ENCODE data around the gene PRSS53.
"Not testable (repeated sequence)": the region's sequence is repeated elsewhere in the genome, so short reads cannot be mapped to it uniquely, and the experiment has no call there.

PRSS53 gene

DNA sequence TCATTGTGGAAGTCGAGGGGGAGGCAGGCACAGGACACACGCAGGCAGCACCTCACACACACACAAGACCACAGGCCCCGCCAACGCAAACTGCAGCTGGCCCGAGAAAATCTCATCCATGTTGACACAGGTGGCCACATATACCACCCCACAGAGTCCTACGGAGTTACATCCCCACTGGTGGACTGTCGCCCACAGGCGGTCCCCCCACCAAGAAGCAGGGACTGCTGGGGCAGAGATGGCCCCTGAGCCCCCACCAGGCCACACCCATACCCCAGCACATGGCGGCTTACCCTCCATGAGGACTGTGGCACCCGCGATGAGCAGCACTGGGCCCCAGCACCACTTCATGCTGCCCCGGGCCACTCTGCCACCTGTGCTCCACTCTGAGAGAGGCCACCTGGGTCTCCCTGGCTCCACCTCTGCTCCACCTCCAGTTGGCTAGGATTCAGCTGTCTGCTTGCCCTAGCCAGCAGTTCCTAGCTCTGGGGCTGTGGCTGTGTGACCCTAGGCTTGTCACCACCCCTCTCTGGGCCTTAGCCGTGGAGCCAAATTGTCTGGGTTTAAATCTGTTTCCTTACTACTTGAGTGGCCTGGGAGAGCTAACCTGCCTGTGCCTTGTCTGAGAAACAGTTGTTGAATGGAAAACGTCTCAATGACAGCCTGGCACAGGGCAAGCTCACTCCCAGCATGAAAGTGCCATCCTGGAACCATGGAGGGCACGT, at the start of gene PRSS53:
Gene PRSS53 (minus strand): TSS at position 485 of the 725 bp plus-strand sequence. CDS start 134 bp downstream, at position 351.
- no peak for DNase-seq (ENCODE audit: low read depth)

GRCh38 chr16:31136822-31137499, 48.2 kb upstream of the PRSS53 start:
- DNase-seq (ENCODE audit: low read depth), result not testable (repeated sequence)

GRCh38 chr16:31136287-31136662, 47.5 kb upstream of the PRSS53 start:
- DNase-seq (ENCODE audit: low read depth), result no peak

GRCh38 chr16:31135535-31136286, 47.0 kb upstream of the PRSS53 start, which contains the start of gene PRSS8:
Gene PRSS8 (minus strand): TSS chr16:31135727. CDS start chr16:31135498, 229 bp downstream.
- no peak for DNase-seq (ENCODE audit: low read depth)

DNA sequence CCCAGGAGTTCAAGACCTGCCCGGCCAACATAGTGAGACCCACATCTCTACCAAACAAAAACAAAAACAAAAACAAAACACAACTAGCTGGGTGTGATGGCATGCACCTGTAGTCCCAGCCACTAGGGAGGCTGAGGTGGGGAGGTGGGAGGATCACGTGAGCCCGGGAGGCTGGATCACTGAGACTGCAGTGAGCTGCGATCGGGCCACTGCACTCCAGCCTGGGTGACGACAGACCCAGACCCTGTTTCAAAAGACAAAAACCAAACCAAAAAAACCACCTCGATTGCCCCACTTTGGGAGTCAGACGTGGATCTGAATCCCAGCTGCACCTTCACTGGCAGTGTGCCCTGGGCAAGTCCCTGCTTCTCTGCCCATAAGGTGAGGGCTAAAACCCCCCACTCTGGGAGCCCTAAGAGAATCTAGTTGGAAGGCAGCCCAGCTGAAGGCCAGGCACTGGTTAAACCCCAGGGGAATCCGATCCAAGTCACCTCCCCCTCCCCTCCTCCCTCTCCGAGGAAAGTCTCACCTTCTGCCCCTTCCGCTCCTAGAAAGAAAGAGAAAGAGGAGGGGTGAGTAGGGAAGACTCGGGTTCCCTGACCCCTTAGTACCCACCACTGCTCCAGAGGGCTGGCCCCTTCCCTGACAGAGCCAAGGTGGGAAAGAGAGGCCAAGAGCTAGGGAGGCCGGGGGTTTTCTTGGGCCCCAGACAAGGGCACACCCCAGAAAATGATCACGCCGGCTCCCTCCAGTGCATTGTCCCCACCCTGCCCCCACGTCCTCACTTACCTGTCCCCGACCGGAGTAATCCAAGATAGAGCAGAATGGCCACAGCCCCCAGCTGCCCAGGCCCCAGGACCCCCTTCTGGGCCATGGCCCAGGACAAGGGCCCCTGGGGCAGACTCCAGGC, 46.1 kb upstream of the PRSS53 start:
- no peak for DNase-seq (ENCODE audit: low read depth)

DNA sequence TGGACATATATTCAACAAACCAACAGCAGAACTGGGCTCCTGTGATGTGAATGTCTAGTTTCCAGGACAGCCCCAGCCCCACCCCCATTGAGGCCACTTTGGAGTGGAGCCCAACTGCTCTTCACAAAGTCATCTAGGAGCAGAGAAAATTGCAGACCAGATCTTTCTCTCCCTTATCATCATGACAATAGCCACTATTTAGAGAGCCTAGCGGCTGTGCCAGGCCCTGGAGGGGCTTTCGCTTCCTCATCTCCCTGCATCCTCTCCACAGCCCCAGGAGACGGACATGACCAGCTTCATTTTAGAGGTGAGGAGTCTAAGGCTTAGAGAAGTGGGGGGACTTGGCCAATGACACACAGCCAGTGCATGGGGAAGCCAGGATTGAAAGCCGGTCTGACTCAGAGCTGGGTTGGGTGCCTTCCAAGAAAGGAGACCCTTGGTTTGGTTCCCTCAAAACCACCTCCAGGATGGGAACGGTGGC, 45.4 kb upstream of the PRSS53 start:
- DNase-seq (ENCODE audit: low read depth), result no peak

DNA sequence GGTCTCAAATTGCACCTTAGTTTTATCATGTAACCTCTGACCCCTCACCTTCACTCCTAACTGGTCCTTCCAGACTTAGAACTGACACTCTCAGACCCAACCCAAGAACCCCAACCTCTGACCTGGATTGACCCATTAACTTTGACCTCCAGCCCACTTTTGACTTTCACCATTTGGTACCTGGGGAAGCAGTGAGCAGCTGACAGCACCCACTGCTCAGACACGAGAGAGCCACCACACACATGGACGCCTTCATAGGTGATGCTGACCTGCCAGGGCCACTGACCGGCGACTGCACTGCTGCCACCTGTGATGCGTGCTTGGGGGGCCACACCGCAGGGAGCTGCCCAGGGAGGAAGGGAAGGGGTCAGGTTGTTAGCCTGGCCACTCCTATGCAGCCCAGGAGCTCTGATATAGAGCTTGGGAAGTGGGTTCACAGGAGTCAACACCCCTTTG, 44.3 kb upstream of the PRSS53 start:
- no peak for DNase-seq (ENCODE audit: low read depth)

DNA sequence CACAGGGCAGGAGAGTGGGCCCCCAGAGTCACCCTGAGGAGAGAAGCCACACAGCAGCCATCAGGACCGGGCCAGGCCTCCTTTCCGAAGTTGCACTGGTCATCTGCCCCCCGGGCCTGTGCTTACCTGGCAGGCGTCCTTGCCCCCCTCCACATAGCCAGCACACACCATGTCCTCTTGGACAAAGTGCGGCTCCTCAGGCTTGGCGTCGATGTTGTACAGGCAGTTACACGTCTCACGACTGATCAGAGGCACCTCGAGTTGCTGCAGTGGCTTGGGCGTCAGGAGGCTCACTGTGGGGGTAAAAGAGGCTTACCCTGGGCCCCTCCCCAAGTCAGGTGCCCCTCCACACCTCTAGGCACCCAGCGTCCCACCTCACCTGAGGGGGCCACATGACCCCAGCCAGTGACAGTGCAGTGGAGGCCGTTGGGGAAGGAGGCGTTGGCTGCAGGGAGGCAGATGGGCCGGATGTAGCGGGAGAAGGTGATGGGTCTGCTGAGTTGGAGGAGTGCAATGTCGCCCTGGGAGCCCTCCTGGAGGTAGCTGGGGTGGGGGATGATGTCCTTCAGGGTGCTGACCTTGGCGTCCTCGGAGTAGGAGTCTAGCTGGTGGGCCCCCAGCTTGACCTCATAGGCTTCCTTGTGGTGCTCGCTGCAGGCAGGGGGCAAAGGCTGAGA, 43.7 kb upstream of the PRSS53 start:
- DNase-seq (ENCODE audit: low read depth), result no peak

GRCh38 chr16:31131841-31132271, 43.1 kb upstream of the PRSS53 start:
- no peak for DNase-seq (ENCODE audit: low read depth)

GRCh38 chr16:31131416-31131815, 42.7 kb upstream of the PRSS53 start:
- no peak for DNase-seq (ENCODE audit: low read depth)

- DNase-seq (ENCODE audit: low read depth), result no peak
These were observed 42.2 kb upstream of the PRSS53 start for GRCh38 chr16:31130899-31131298.

GRCh38 chr16:31130336-31130891, 41.7 kb upstream of the PRSS53 start:
- DNase-seq (ENCODE audit: low read depth), result no peak

DNA sequence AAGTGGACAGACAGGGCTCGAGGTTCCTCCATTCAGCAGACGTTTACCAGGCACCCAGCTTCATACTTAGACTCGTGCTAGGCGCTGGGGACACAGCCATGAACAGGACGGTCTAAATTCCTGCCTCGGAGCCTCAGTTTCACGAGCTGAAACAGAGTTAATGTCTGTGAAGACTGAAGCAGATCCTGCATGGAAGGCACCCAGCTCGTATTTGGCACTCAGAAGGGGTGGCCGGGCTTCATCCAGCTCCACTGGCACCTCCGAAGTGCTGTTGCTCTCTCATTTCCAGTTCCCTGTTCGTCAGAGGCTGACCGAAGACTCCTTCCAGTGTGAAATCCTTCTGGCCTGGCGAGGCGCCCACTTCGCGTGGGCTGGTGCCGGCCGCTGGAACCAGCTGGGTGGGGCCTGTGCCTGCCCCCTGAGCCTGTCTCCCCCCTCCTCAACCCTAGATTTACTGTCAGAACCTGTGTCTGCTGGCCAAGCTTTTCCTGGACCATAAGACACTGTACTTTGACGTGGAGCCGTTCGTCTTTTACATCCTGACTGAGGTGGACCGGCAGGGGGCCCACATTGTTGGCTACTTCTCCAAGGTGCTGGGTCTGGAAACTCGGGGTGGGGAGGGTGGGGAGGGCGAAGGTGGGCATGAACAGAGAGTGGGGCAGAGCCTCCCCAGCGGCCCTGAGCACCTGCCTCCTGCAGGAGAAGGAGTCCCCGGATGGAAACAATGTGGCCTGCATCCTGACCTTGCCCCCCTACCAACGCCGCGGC, 41.0 kb upstream of the PRSS53 start:
- DNase-seq (ENCODE audit: low read depth), result no peak

DNA sequence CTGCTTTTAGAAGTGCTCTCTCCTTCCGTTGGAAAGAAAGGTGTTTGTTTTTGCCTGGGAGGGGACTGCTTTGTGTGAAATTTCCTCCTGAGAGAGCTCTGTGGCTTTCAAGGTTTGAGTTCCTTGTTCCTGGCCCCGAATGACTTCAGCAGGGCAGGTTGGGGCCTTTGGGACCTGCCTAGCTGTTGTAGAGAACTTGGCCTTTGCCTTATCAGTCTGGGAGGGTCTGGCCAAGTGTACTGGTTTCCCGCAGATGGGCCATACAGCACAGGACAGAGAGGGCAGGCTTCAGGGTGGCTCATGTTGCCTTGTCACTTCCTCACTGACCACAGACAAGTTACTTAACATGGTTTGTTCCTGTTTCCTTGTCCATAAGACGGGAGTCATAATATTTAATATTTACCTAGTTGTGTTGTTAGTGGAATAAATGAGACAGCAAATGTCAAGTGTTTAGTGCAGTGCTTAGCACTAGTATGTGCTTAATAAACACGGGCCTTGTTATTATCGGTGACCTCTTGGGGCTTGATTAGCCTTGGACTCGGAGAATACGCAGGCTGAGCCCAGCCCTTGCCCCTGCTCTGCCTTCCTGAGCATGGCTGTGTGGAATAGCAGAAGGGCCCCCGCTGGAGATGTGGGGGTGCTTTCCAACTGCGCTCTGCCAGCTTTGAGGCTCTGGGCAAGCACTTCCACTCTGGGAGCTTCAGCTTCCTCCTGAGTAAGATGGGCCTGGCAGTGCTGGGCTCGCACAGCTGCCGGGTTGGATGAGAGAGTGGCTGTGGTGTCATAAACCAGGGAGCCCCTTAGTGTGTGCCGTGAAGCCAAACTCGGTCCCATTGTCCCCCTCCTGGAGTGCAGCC, 40.2 kb upstream of the PRSS53 start:
- no peak for DNase-seq (ENCODE audit: low read depth)

GRCh38 chr16:31127182-31127581, 38.4 kb upstream of the PRSS53 start:
- DNase-seq (ENCODE audit: low read depth), result no peak

GRCh38 chr16:31125844-31126243, 37.1 kb upstream of the PRSS53 start:
- DNase-seq (ENCODE audit: low read depth), result no peak

DNA sequence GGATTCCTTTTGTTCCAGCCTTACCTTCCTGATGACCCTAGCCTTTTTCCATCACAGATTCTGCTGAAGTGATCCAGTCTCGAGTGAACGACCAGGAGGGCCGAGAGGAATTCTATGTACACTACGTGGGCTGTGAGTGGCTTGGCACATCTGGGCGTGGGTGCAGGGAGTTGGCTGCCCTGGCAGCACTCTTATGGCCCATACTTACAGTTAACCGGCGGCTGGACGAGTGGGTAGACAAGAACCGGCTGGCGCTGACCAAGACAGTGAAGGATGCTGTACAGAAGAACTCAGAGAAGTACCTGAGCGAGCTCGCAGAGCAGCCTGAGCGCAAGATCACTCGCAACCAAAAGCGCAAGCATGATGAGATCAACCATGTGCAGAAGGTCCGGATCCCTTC, 31.4 kb upstream of the PRSS53 start:
- DNase-seq (ENCODE audit: low read depth), result no peak

DNA sequence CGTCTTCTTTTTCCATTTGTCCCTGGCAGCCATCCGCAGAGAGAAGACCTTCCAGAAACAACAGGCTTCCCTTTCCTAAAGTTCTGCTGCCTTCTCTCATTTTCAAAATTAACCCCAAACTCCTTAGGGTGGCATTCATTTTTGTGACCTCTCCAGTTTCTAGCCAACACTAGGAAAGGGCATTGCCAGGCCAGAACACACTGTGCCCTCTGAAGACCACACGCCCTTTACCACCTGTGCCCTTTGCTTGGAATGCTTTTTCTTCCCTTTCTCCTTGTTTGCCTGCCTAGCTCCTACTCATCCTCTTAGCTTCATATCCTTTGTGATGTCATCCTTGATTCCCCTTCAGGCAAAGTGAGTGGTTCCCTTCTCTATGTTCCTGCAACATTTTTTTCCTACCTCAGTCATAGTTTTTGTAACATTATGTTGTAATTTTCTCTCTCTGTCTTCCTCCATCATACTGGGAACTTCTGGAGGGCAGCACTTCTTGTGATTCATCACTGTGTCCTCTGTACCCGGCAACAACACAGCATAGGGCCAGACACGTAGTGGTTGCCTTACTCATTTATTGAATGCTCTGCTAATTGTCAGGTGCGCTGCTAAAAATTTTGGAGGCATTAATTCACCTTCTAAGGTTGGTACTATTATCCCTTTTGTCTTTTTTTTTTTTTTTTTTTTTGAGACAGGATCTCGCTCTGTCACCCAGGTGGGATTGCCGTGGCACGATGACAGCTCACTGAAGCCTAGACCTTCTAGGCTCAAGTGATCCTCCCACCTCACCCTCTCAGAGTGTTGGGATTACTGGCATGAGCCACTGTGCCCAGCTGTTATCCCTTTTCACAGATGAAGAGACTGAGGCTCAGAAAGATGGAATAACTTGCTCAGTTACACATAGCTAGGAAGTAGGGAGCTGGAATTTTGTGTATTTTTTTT, 29.7 kb upstream of the PRSS53 start:
- no peak for DNase-seq (ENCODE audit: low read depth)
